Kidney (tissue), 14 donors: ENCODE results near the gene PRR5L. TPM values are rescaled to one million over a fixed set of nuclear protein-coding genes. Genes with fewer than 3 reads are reported as not detected.

Source experiments
- DNase-seq, 5 donors: peaks; one replicate each; pipeline ENCODE4 v3.0.0-alpha.2; 2013 to 2020
- FAIRE-seq: peaks from 2 replicates; lab custom pipeline; 2012; peaks lifted over from hg19 to GRCh38; lab: Jason Lieb, UNC
- H3K27ac ChIP-seq, 2 donors: one replicate each; pipeline ENCODE4 v1.7.0; 2013; ENCODE audit warnings: low read depth in 2 of 2, low read length in 2 of 2, inconsistent platforms in 1 of 2
- H3K27me3 ChIP-seq: one replicate; pipeline ENCODE4 v1.7.1; 2013; ENCODE audit warnings: low read length, inconsistent platforms; ENCODE audit not compliant: control insufficient read depth, insufficient read depth
- H3K36me3 ChIP-seq, 3 donors: one replicate each; pipeline versions ENCODE4 v1.7.0 to v1.7.1; 2013; ENCODE audit warnings: low read length in 3 of 3, control low read depth in 1 of 3, inconsistent platforms in 1 of 3; ENCODE audit not compliant: insufficient read depth in 3 of 3, control insufficient read depth in 2 of 3
- H3K4me1 ChIP-seq, 3 donors: one replicate each; pipeline versions ENCODE4 v1.7.0 to v1.7.1; 2013; ENCODE audit warnings: low read length in 3 of 3, inconsistent platforms in 1 of 3, low read depth in 1 of 3; ENCODE audit not compliant: control insufficient read depth in 2 of 3, insufficient read depth in 2 of 3
- H3K4me3 ChIP-seq, 3 donors: one replicate each; pipeline versions ENCODE4 v1.7.0 to v1.8.1; 2013; ENCODE audit warnings: low read length in 3 of 3, control low read depth in 1 of 3, inconsistent platforms in 1 of 3
- H3K9ac ChIP-seq, 3 donors: one replicate each; pipeline versions ENCODE4 v1.7.0 to v1.7.1; 2013; ENCODE audit warnings: low read length in 3 of 3, control low read depth in 1 of 3, inconsistent platforms in 1 of 3
- H3K9me3 ChIP-seq, 3 donors: one replicate each; pipeline versions ENCODE4 v1.7.0 to v1.7.1; 2013; ENCODE audit warnings: low read length in 3 of 3, control low read depth in 1 of 3, inconsistent platforms in 1 of 3; ENCODE audit not compliant: control insufficient read depth in 2 of 3, insufficient read depth in 1 of 3
- intact Hi-C: fragments of 100-400 bp; cut with DNase I; formaldehyde crosslinking; loops from one replicate; pipeline ENCODE4 v1.11.1; 2022
- polyA plus RNA-seq: library from polyadenylated mRNA; stranded (reverse); fragments of 350-450 nt; fragmentation: Illumina TruSeq; extraction: RNeasy Lipid Tissue Mini Kit (QIAGEN cat#74804); gene quantifications from one replicate; pipeline ENCODE4 v1.2.3, GENCODE V29; 2014; ENCODE audit warnings: low read depth, low replicate concordance; ENCODE audit not compliant: insufficient read depth
- total RNA-seq: library from RNA; stranded (reverse); fragmentation: NEBNext Ultra II Directional; extraction: Animal tissue kit (Norgen Biotek cat#: 25700); gene quantifications from one replicate; pipeline ENCODE4 v1.2.1, GENCODE V29; 2021
- TF ChIP-seq, protein P1 (sequence below): IDR thresholded peaks from 3 replicates; pipeline ENCODE4 v1.5.1; 2012; ENCODE audit warnings: mild to moderate bottlenecking, moderate library complexity, borderline replicate concordance; ENCODE audit not compliant: insufficient read depth; ENCODE audit errors: extremely low read depth
- donor health status: control.
- donor health status: control.
- donor health status: control.
- donor health status: control.
- donor health status: control.
- donor health status: DM: yes; HTN: yes; CAD: no.
- donor health status: Normal renal cell carcinoma (clear cell type).

PRR5L gene
- total and polyA plus RNA-seq, 2 donors from 2014 or later: 6.3 to 17.5 TPM

DNA sequence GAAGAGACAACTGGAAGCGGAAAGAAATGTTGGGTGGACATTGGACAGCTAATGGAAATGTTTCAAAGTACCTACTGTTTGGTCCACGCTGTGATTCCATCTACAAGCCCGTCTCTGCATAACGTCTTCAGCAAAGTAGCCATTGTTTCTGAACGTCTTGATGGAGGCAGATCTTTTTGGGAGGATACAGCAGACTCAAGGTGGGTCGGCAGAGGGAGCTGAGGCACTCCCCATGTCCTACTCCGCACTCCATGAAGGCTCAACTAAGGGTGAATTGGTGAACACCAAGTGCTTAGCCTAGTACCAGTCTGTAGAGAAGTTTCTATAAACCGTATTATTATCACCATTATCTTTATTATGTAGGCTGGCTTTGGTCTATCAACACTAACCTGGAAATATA, 45.8 kb downstream of the PRR5L start:
- DNase-seq (no peak), FAIRE-seq (no peak)
- H3K27me3 ChIP-seq: no peaks in the 10 kb centered on the region
- H3K4me3 ChIP-seq: no peak overlapping the region
- H3K4me1 ChIP-seq: peaks cover 0 to 3% (median 0%) of the 10 kb centered on the region in 3 donors
- no peak overlapping the region for H3K27ac ChIP-seq
- no peaks in the 10 kb centered on the region for H3K36me3 ChIP-seq
- intact Hi-C loops: no loop called here
- H3K9ac ChIP-seq: no peak overlapping the region
- no peaks in the 10 kb centered on the region for H3K9me3 ChIP-seq
- TF ChIP-seq, protein P1, sequence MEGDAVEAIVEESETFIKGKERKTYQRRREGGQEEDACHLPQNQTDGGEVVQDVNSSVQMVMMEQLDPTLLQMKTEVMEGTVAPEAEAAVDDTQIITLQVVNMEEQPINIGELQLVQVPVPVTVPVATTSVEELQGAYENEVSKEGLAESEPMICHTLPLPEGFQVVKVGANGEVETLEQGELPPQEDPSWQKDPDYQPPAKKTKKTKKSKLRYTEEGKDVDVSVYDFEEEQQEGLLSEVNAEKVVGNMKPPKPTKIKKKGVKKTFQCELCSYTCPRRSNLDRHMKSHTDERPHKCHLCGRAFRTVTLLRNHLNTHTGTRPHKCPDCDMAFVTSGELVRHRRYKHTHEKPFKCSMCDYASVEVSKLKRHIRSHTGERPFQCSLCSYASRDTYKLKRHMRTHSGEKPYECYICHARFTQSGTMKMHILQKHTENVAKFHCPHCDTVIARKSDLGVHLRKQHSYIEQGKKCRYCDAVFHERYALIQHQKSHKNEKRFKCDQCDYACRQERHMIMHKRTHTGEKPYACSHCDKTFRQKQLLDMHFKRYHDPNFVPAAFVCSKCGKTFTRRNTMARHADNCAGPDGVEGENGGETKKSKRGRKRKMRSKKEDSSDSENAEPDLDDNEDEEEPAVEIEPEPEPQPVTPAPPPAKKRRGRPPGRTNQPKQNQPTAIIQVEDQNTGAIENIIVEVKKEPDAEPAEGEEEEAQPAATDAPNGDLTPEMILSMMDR: no peak

DNA sequence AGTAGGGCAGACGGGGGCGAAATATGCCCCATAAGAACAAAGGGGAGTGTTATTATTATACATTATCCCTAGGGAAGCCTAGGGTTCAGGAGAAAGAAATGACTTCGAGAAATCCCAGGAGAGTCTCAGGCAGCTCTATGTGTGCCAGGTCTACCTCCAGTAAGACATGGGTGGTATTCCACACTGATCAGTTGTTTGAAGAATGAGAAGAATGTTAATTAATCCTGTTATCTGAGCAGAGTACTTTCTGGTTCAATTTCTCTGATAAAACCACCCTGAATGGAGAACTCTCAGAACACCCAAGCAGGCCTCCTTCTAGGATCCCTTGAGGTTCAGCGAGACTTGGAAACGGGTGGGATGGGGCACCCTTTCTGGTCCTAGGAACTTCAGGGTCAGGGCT, 46.2 kb downstream of the PRR5L start:
- H3K27ac ChIP-seq: no peak overlapping the region
- no peak overlapping the region for H3K4me3 ChIP-seq
- H3K9me3 ChIP-seq: no peaks in the 10 kb centered on the region
- no peaks in the 10 kb centered on the region for H3K27me3 ChIP-seq
- DNase-seq: no peak
- peaks cover 0 to 3% (median 0%) of the 10 kb centered on the region in 3 donors for H3K4me1 ChIP-seq
- H3K36me3 ChIP-seq: no peaks in the 10 kb centered on the region
- FAIRE-seq: no peak
- TF ChIP-seq, protein P1: no peak
- no peak overlapping the region for H3K9ac ChIP-seq
- intact Hi-C loops: no loop called here

DNA sequence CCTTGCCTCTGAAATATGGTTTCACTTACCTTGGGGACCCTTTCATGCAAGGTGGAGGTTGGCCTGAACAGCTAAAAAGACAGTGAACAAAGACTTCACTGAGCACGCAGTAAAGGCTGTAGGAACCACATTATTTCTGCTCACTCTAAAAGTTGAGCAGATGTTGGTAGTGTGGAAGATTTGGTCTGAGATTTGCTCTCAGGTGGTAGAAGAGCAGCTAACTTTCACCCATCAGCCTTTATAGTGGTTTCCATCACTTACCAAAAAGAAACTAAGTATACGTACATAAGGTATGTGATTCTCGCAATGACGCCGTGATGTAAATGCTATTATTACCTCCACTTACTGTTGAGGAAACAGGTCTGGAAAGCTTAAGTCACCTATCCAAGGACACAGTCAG, 47.3 kb downstream of the PRR5L start:
- DNase-seq: no peak
- intact Hi-C loops: no loop called here
- peaks cover 0 to 3% (median 0%) of the 10 kb centered on the region in 3 donors for H3K4me1 ChIP-seq
- FAIRE-seq: no peak
- H3K9ac ChIP-seq: no peak overlapping the region
- no peak overlapping the region for H3K27ac ChIP-seq
- no peaks in the 10 kb centered on the region for H3K9me3 ChIP-seq
- H3K36me3 ChIP-seq: no peaks in the 10 kb centered on the region
- TF ChIP-seq, protein P1: no peak
- no peak overlapping the region for H3K4me3 ChIP-seq
- H3K27me3 ChIP-seq: no peaks in the 10 kb centered on the region

DNA sequence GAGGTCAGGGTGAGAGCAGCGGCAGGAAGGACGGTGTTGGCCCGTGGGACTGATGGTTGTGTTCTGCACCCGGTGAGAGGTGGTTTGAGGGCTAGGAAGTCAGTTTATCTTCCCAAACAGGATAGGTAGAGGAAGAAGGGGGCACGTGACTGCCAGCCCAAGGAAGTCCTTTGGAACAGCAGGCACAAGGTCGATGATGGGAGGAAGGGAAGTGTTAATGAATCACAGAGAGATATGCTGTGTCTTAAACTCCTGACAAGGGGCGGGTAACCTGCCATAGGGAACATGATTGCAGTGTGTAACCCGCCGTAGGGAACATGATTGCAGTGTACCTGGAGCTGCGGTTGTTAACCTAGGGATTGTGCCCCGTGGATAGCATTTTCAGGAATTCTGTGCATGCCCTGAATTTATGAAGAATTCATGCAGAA, 49.0 kb downstream of the PRR5L start:
- TF ChIP-seq, protein P1: no peak
- Histone ChIP-seq H3K9me3 (no peaks in the 10 kb centered on the region), H3K27ac (no peak overlapping the region), H3K4me3 (peak overlapping the region in 1 of 3 donors; percentile 13), H3K27me3 (no peaks in the 10 kb centered on the region), H3K4me1 (peaks cover 0 to 3% (median 0%) of the 10 kb centered on the region in 3 donors), H3K36me3 (no peaks in the 10 kb centered on the region), H3K9ac (no peak overlapping the region)
- intact Hi-C loops: no loop called here
- DNase-seq (peak in 1 of 5 donors; percentile 44), FAIRE-seq (no peak)
